AG04449 (cell line): ENCODE measurements around the gene UVRAG.
A peak's percentile ranks its signal among the peaks of the same experiment; 100 is the strongest.

Experiments
- CTCF ChIA-PET: fragments of 350-600 bp; formaldehyde crosslinking; extraction: SDS; loops from one replicate; lab custom pipeline; 2021; ENCODE audit warnings: antibody characterized with exemption; lab: Yijun Ruan, JAX
- POLR2A ChIA-PET: fragments of 400-600, 350-600 bp; formaldehyde crosslinking; extraction: SDS; loops from one replicate; lab custom pipeline; 2020; ENCODE audit warnings: antibody characterized with exemption, inconsistent platforms; lab: Yijun Ruan, JAX
- DNase-seq: peaks from one replicate; pipeline ENCODE4 v3.0.0-alpha.2; 2010; ENCODE audit warnings: low read depth, low spot score
- H3K4me3 ChIP-seq: 2 replicates; pipeline ENCODE4 v1.5.1; 2011; ENCODE audit warnings: low read depth, mild to moderate bottlenecking, control low read depth, low read length
- TF ChIP-seq, protein P1 (sequence below): IDR thresholded peaks from one replicate; pipeline ENCODE4 v1.5.1; 2011; ENCODE audit warnings: mild to moderate bottlenecking, moderate library complexity, low read length, control low read depth, inconsistent platforms; ENCODE audit not compliant: insufficient read depth; ENCODE audit errors: missing control alignments

Gene UVRAG

DNA sequence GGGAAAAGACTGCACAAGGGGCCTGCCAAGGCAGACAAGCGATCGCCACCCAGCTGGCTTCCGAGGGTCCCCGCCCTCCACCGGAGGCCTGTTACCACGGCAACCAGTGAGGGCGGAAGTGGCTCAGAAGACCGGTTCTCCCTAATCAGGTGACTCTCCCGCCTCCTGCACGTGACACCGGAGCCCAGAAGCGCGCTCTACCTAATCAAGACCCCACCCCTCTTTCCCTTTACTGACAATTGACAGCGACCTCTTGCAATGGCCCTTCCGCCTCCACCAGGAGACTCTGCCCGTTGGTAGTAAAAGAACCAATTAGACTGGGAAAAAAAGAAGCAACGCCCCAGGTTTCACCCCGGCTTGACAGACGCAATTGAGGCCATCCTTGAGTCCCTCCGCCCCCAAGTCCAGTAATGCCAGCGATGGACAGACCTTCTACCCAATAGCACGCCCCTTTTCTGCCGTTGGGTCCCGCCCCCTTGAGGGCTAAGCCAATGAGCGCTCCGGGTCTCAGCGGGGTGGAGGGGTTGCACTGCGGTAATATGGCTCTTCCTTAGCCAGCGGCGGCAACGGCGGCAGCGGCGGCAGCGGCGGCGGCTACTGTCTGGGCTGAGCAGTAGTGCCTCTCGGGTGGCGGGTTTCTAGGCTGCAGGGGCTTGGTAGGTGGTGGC, at the start of gene UVRAG:
UVRAG (plus strand) TSS at position 534 of the 668 bp plus-strand sequence. CDS start 198 bp downstream, outside the sequence.
- TF ChIP-seq, protein P1, sequence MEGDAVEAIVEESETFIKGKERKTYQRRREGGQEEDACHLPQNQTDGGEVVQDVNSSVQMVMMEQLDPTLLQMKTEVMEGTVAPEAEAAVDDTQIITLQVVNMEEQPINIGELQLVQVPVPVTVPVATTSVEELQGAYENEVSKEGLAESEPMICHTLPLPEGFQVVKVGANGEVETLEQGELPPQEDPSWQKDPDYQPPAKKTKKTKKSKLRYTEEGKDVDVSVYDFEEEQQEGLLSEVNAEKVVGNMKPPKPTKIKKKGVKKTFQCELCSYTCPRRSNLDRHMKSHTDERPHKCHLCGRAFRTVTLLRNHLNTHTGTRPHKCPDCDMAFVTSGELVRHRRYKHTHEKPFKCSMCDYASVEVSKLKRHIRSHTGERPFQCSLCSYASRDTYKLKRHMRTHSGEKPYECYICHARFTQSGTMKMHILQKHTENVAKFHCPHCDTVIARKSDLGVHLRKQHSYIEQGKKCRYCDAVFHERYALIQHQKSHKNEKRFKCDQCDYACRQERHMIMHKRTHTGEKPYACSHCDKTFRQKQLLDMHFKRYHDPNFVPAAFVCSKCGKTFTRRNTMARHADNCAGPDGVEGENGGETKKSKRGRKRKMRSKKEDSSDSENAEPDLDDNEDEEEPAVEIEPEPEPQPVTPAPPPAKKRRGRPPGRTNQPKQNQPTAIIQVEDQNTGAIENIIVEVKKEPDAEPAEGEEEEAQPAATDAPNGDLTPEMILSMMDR, result no peak
- POLR2A ChIA-PET, result no interaction called here
- CTCF ChIA-PET, result interaction anchor here (5.9 to 9.1 kb wide), 2 partner anchors 14 to 53 kb away, joined by 67 to 68 read pairs; no protein-coding TSS in a partner anchor
- peak within 1 kb of the TSS; percentile 79 for H3K4me3 ChIP-seq
- peak; percentile 98 for DNase-seq

DNA sequence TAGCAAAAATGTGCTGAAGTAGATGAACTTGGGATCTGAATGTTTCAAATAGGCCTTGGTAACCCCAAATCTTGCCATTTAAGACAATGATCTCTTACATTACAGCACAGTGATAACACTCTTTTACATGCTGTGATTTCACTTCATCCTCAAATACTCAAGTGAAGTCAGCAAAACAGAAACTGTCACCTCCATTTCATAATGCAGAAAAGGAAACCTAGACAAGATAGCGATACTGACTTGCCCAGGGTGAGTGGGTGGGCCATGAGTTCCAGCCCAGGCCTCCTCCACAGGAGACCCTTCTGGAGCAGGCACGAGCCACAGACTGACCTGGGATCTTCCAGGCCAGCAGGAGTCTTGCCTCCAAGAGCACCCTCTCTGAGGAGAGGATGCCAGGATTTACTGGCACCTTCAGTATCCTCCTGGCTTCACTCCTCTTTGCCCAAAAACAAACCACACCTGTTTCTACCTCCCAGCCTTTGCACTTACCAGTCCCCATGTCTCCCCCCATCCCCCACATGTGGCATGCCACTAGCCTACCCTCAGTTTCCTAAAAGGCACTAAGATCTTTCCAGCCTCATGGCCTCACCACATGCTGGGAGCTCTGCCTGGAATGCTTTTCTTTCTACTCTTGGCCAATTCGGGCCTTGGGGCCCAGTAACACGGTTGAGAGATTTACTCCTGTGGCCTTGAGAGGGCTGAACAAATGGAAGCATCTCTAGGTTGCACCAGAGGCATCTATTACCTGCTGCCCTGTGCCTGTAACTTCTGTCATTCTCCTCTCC, 48.4 kb upstream of the UVRAG start:
- DNase-seq, result no peak
- TF ChIP-seq, protein P1, result no peak
- ChIA-PET CTCF (no interaction called here), POLR2A (no interaction called here)
- H3K4me3 ChIP-seq, result no peak overlapping the region

DNA sequence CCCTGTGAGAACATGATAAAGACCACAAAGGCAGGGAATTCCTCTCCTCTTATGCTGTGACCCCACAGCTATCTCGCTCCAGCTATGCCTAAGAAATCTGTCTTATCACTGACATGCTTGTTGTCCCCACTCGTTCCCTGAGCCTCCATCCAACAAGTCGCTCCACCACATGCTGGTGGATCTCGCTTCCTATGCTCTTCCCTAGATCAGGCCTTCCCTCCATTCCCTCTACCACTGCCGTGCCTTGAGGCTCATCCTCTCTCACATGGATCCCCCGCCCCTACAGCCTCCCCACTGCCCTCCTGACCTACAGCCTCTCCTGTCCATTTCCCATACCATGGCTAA, 47.8 kb upstream of the UVRAG start:
- TF ChIP-seq, protein P1, result no peak
- ChIA-PET POLR2A (no interaction called here), CTCF (no interaction called here)
- DNase-seq, result no peak
- no peak overlapping the region for H3K4me3 ChIP-seq

DNA sequence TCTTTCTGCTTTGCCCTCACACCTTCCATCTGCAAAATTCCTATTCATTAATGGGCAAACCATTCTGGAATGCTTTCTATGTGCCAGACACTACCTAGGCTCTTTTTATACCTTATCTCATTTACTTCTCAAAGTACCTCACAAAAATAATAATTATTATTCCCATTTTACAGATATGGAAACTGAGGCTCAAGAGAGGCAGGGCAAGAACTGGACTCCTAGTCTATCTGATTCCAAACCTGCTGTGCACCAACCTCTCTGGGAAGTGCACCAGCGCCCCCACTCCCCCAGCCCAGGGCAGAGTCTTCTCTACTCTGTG, 47.3 kb upstream of the UVRAG start:
- no peak overlapping the region; the same call in 1 of the 2 replicates for H3K4me3 ChIP-seq
- TF ChIP-seq, protein P1, result no peak
- POLR2A ChIA-PET, result no interaction called here
- CTCF ChIA-PET, result interaction anchor here (1.2 kb wide), 1 partner anchor 236 kb away, joined by 3 read pairs; no protein-coding TSS in a partner anchor
- DNase-seq, result no peak

DNA sequence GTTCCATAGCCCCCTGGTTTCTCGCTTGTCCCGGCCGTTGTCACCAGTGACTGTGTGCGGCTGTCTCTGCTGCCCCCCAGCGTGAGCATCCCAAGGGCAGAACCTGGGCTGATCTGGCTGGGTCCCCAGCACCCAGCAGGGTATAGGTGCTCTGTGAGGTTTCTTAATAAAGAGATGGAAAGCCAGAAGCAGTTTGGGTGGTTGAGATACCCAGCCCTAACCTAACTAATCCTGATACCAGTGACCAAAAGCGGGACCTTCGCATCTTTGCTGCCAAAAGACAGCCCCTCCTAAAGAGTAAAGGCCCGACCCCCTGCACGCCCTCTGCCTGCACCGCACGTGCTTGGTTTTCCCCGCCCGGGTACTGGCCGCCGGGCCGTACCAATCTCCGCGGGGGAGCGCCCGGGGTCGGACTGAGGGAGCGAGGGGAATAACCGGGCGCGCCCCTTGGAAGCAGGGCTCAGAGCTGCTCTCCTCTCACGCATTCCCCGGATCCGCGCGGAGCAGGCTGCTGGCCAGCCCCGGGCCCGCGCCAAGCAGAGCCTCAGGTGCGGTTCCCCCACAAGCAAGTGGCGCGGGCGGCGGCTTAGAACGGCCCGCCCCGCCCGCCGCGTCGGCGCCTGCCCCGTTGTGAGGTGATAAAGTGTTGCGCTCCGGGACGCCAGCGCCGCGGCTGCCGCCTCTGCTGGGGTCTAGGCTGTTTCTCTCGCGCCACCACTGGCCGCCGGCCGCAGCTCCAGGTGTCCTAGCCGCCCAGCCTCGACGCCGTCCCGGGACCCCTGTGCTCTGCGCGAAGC, 46.7 kb upstream of the UVRAG start, which contains the start of gene DGAT2:
DGAT2 (plus strand) TSS at position 667 of the 797 bp plus-strand sequence. CDS start 214 bp downstream, outside the sequence.
- ChIA-PET CTCF (interaction anchor here (1.0 to 1.2 kb wide), 2 partner anchors 9 to 237 kb away, joined by 3 read pairs; no protein-coding TSS in a partner anchor), POLR2A (no interaction called here)
- no peak for DNase-seq
- peak within 1 kb of the TSS; percentile 55 for H3K4me3 ChIP-seq
- TF ChIP-seq, protein P1, result peak; percentile 35
